Glomerular visceral epithelial cell (primary cell): Measurements from ENCODE around the gene KCNK17.

Experiments used
- DNase-seq: peaks from one replicate; pipeline ENCODE4 v3.0.0-alpha.2; 2016; ENCODE audit errors: extremely low spot score

The KCNK17 gene

GRCh38 chr6:39314273-39314795, at the start of gene KCNK17:
Gene KCNK17 (minus strand): TSS chr6:39314419. CDS start chr6:39314320, 99 bp downstream.
- DNase-seq: no peak

- DNase-seq: no peak
Observed at GRCh38 chr6:39363280-39363679, 49.1 kb upstream of the KCNK17 start.

- peak; percentile 2 for DNase-seq
Observed at GRCh38 chr6:39362487-39362865, 48.3 kb upstream of the KCNK17 start.

- peak; percentile 61 for DNase-seq
Observed at GRCh38 chr6:39361657-39362486, 47.7 kb upstream of the KCNK17 start.

GRCh38 chr6:39360378-39360777, 46.2 kb upstream of the KCNK17 start:
- DNase-seq: no peak

- DNase-seq: peak; percentile 58
Observed at GRCh38 chr6:39357998-39358686, 43.9 kb upstream of the KCNK17 start.

GRCh38 chr6:39353698-39354315, 39.6 kb upstream of the KCNK17 start:
- no peak for DNase-seq

- DNase-seq: no peak
Observed at GRCh38 chr6:39350723-39351505, 36.7 kb upstream of the KCNK17 start.

- no peak for DNase-seq
Observed at GRCh38 chr6:39348740-39349139, 34.5 kb upstream of the KCNK17 start.

- peak; percentile 57 for DNase-seq
Observed at GRCh38 chr6:39347906-39348585, 33.8 kb upstream of the KCNK17 start.

- peak; percentile 61 for DNase-seq
Observed at GRCh38 chr6:39347206-39347605, 33.0 kb upstream of the KCNK17 start.

GRCh38 chr6:39344821-39345280, 30.6 kb upstream of the KCNK17 start:
- no peak for DNase-seq

- no peak for DNase-seq
Observed at GRCh38 chr6:39343396-39343870, 29.2 kb upstream of the KCNK17 start.

GRCh38 chr6:39342692-39343395, 28.6 kb upstream of the KCNK17 start:
- DNase-seq: no peak

- DNase-seq: no peak
Observed at GRCh38 chr6:39341937-39342336, 27.7 kb upstream of the KCNK17 start.

- DNase-seq: no peak
Observed at GRCh38 chr6:39341352-39341751, 27.1 kb upstream of the KCNK17 start.

- no peak for DNase-seq
Observed at GRCh38 chr6:39339868-39340550, 25.8 kb upstream of the KCNK17 start.

GRCh38 chr6:39339096-39339867, 25.1 kb upstream of the KCNK17 start:
- DNase-seq: no peak

- DNase-seq: no peak
Observed at GRCh38 chr6:39338397-39338796, 24.2 kb upstream of the KCNK17 start.
